Right cardiac atrium (tissue), 5 donors: ENCODE data around the gene AQP2. TPM values are rescaled to one million over a fixed set of nuclear protein-coding genes. Genes with fewer than 3 reads are reported as not detected.

Source experiments
- ATAC-seq, 2 donors: fragments of 200-7000 bp; cut with Tn5 transposase; one replicate each; pipeline versions ENCODE4 v1.8.0 to v1.9.1; 2020; ENCODE audit warnings: moderate library complexity in 2 of 2, mild to moderate bottlenecking in 1 of 2
- DNase-seq, 3 donors: peaks; one replicate each; pipeline ENCODE4 v3.0.0-alpha.2; 2020
- H3K27ac ChIP-seq: one replicate; pipeline ENCODE4 v1.5.1; 2013; ENCODE audit warnings: mild to moderate bottlenecking, low read length, control low read depth, moderate library complexity
- H3K27me3 ChIP-seq: one replicate; pipeline ENCODE4 v1.6.1; 2013; ENCODE audit not compliant: control insufficient read depth, insufficient read depth
- H3K4me1 ChIP-seq: one replicate; pipeline ENCODE4 v1.6.1; 2013; ENCODE audit warnings: low read length; ENCODE audit not compliant: control insufficient read depth, insufficient read depth
- H3K4me3 ChIP-seq: one replicate; pipeline ENCODE4 v1.5.1; 2013; ENCODE audit warnings: low read length, control low read depth
- H3K9me3 ChIP-seq: one replicate; pipeline ENCODE4 v1.6.1; 2013; ENCODE audit warnings: low read length; ENCODE audit not compliant: control insufficient read depth
- WGBS: extraction: QIAGEN DNeasy Blood & Tissue Kit; methylation state at CpG from one replicate; pipeline ENCODE4 v1.1.7; 2013; 5-methylcytosine and 5-hydroxymethylcytosine counted together
- intact Hi-C, 4 donors: fragments of 100-400 bp; cut with DNase I; formaldehyde crosslinking; loops; one replicate each; pipeline versions ENCODE4 v1.11.0 to v1.14.0; 2022 to 2023
- polyA plus RNA-seq: library from polyadenylated mRNA; stranded (reverse); fragments of 200-250 nt; gene quantifications from one replicate; pipeline ENCODE4 v1.2.3, GENCODE V29; 2013
- total RNA-seq, 4 donors: library from RNA; stranded (reverse); fragmentation: NEBNext Ultra II Directional; extraction: Animal tissue kit (Norgen Biotek cat#: 25700); gene quantifications; one replicate each; pipeline ENCODE4 v1.2.1, GENCODE V29; 2021
- donor health status: healthy with polysubstance abuse.
- donor health status: DM: no; HTN: yes; CAD: no.
- donor health status: DM: no; HTN: no; CAD: no.
- donor health status: DM: no; HTN: yes; CAD: no; lungs with severe emphysema.
- donor health status: DM: yes; HTN: yes; CAD: no.

The AQP2 gene
- total and polyA plus RNA-seq, 5 donors, result 0.17 to 1.1 (median 0.60) TPM

DNA sequence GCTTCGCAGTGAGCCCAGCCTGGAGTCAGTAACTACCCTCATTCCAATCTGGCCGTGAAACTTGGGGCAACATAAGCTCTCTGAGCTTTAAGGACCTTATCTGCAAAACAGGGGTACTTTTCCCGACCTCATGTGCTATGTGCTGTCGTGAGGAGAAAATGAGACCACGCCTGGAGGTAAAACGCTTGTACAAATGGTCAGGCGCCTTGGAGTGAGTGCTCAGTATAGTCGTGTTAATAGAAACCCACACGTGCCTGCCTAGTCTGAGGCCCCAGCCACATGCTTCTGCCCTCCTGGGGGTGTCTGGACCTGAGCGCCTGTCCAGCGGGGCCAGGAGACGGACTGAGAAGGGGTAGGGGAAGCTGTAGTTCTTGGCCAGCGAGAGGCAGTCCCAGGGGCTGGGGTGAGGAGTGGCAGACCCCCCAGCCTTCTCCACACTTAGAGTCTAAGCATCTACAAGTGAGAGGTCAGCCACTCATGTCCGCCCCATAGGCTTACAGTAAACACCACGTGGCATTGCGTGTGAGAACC lies 16.0 kb downstream of the AQP2 start:
- intact Hi-C loops, result loop anchor here in 3 of 4 donors (5.0 to 10.0 kb wide), 6 partner anchors 91 to 208 kb away; partner anchors contain the start of gene ASIC1 (in 1 of the 3)
- Histone ChIP-seq H3K9me3 (no peaks in the 10 kb centered on the region), H3K27me3 (no peaks in the 10 kb centered on the region), H3K4me1 (no peaks in the 10 kb centered on the region), H3K27ac (no peak overlapping the region), H3K4me3 (no peak overlapping the region)
- WGBS, result 32% methylated on average over 16 of the region's 16 CpGs
- DNase-seq (no peak), ATAC-seq (peak in 1 of 2 donors; percentile 1)

DNA sequence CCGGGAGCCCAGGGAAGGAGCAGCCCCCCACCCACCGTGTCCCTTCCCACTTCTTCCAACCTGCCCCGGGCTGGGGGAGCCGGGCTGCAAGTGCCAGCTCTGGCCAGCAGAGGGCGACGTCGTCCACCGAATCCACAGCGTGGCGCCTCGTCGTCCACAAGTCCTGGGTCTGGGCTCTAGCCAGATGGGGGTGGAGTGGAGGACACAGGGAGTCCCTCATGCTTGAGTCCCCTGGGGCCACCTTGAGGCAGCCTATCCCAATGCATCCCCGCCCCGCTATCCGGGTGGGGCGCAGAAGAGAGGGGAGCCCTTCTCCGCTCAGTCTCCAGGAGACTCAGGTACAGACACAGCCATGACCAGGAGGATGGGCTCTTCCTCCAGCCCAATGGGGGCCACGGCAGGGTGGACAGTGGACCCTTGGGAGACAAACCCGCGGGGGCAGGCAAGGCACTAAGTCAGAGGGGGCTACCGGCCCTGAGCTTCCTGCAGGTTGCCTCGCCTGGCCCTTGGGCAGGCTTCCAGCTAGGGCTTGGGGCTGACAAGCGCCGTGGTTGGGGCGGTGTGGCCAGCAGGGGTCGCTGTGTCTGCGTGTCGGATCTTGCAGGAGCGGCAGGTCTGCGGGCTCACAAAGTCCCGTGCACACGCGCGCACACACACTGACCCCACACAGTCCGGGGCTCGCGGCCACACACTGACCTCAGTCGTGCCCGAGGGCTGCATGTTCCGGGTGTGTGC lies 16.7 kb downstream of the AQP2 start:
- peak; percentile 94 to 97 (median 96) for DNase-seq
- WGBS, result 2% methylated on average over 40 of the region's 40 CpGs

GRCh38 chr12:49967777-49968250 lies 17.3 kb downstream of the AQP2 start:
- Histone ChIP-seq H3K4me1 (no peaks in the 10 kb centered on the region), H3K9me3 (no peaks in the 10 kb centered on the region), H3K27me3 (no peaks in the 10 kb centered on the region), H3K27ac (no peak overlapping the region), H3K4me3 (no peak overlapping the region)
- 35% methylated on average over 15 of the region's 15 CpGs for WGBS
- ATAC-seq (no peak), DNase-seq (no peak)
- intact Hi-C loops, result loop anchor here in 3 of 4 donors (2.0 to 10.0 kb wide), 7 partner anchors 89 to 207 kb away; partner anchors contain the start of gene ASIC1 (in 2 of the 3)

More for the DNA sequence above, 16.7 kb downstream of the AQP2 start:
- Histone ChIP-seq H3K4me1 (no peaks in the 10 kb centered on the region), H3K4me3 (peak overlapping the region; percentile 4), H3K27me3 (no peaks in the 10 kb centered on the region), H3K27ac (no peak overlapping the region), H3K9me3 (no peaks in the 10 kb centered on the region)
- intact Hi-C loops, result loop anchor here in 3 of 4 donors (5.0 to 10.0 kb wide), 6 partner anchors 90 to 208 kb away; partner anchors contain the start of gene ASIC1 (in 1 of the 3)
- ATAC-seq, result peak; percentile 79 to 81

- ATAC-seq, result no peak
- DNase-seq, result no peak
- no peaks in the 10 kb centered on the region for H3K27me3 ChIP-seq
Measured at GRCh38 chr12:49968471-49968870, 17.9 kb downstream of the AQP2 start.

DNA sequence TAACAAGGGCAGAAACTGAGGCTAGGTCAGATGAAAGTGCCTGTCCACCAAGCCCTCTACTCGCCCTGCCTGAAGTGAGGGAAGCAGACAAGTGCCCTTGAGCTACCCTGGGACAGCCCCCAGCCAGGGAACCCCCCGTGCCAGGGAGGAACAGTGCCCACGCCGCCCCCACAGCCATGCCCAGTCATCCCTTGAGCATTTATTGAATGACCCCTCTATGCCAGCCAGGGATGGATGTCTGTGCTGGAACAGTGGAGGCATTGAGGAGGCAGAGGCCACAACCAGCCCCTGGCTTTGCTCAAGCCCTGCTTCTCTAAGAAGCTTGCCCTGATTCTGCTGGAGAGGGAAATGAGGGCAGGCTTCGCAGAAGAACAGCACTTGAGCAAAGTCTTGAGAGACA lies 18.5 kb downstream of the AQP2 start:
- Histone ChIP-seq H3K27ac (no peak overlapping the region), H3K4me3 (no peak overlapping the region), H3K9me3 (no peaks in the 10 kb centered on the region), H3K27me3 (no peaks in the 10 kb centered on the region), H3K4me1 (no peaks in the 10 kb centered on the region)
- no peak for ATAC-seq
- no peak for DNase-seq
- intact Hi-C loops, result loop anchor here in 3 of 4 donors (2.0 to 10.0 kb wide), 7 partner anchors 88 to 206 kb away; partner anchors contain the start of gene ASIC1 (in 2 of the 3)
- WGBS, result 78% methylated on average over 5 of the region's 5 CpGs

More at GRCh38 chr12:49968471-49968870, 17.9 kb downstream of the AQP2 start:
- Histone ChIP-seq H3K9me3 (no peaks in the 10 kb centered on the region), H3K4me1 (no peaks in the 10 kb centered on the region), H3K27ac (no peak overlapping the region), H3K4me3 (no peak overlapping the region)
- intact Hi-C loops, result loop anchor here in 3 of 4 donors (2.0 to 10.0 kb wide), 7 partner anchors 88 to 206 kb away; partner anchors contain the start of gene ASIC1 (in 2 of the 3)
- 81% methylated on average over 6 of the region's 6 CpGs for WGBS

DNA sequence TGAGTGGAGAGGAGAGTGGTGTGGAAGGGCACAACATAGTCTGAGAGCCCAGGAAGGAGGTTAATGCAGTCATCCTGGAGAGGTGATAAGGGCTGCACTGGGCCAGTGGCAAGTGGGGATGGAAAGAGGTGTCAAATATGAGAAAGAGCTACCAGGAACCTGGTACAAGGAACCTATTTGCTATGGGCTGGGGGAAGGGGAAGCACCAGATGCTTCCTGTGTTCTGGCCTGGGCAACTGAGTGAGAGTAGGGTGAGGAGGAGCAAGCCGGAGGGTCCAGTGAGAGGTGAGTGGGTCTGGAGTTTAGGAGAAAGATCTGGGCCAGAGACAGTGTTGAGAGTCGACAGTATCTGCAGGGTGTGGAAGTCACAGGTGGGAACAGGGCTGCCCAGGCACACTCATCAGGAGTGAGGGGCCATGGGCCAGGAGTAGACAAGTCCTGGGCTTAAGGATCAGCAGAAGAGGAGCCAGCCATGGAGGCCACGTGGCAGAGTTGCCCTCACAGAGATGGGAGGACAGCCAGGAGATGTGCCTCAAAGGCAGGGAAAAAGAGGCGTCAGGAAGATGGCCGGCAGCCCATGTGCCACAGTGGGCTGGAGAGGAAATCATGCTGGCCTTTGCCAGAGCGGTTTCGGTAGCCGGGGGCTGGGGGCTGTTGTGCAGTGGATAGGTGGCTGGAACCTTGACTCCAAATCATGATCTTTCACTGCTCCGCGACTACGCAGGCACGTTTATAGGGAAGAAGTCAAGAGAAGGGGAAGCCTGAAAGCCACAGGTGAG lies 19.3 kb downstream of the AQP2 start:
- Histone ChIP-seq H3K27ac (no peak overlapping the region), H3K4me1 (no peaks in the 10 kb centered on the region), H3K27me3 (no peaks in the 10 kb centered on the region), H3K4me3 (no peak overlapping the region), H3K9me3 (no peaks in the 10 kb centered on the region)
- no peak for ATAC-seq
- intact Hi-C loops, result loop anchor here (2.0 to 10.0 kb wide), 8 partner anchors 82 to 205 kb away; partner anchors contain the start of gene ASIC1 (in 2 of the 4)
- 75% methylated on average over 12 of the region's 12 CpGs for WGBS
- DNase-seq, result no peak

- ATAC-seq, result no peak
- intact Hi-C loops, result loop anchor here in 2 of 4 donors (5.0 kb wide), 1 partner anchor 82 kb away; no protein-coding TSS in a partner anchor
- H3K9me3 ChIP-seq, result no peaks in the 10 kb centered on the region
- H3K27ac ChIP-seq, result no peak overlapping the region
- H3K4me1 ChIP-seq, result no peaks in the 10 kb centered on the region
- DNase-seq, result no peak
- 66% methylated on average over 10 of the region's 10 CpGs for WGBS
- no peaks in the 10 kb centered on the region for H3K27me3 ChIP-seq
- H3K4me3 ChIP-seq, result no peak overlapping the region
Measured at GRCh38 chr12:49970658-49971057, 20.1 kb downstream of the AQP2 start.

DNA sequence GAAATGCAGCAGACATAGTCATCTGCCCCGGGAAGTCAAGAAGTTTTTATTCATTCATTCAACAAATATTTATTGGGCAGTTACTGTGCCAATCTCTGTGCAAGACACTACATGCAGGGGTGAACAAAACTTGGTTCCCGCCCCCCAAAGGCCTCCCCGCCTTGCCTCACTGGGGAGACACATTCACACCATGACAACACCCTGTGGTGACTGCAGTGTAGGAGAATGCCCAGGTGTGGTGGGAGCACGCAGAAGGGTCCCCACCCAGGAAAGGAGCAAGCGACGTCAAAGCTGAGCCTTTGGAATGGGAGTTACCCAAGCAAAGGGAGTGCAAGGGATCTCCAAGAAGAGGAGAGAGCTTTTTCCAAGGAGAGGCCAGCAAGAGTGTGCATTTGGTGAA lies 20.6 kb downstream of the AQP2 start:
- Histone ChIP-seq H3K9me3 (no peaks in the 10 kb centered on the region), H3K27me3 (no peaks in the 10 kb centered on the region), H3K4me1 (no peaks in the 10 kb centered on the region), H3K4me3 (no peak overlapping the region), H3K27ac (no peak overlapping the region)
- DNase-seq, result no peak
- WGBS, result 84% methylated on average over 6 of the region's 6 CpGs
- intact Hi-C loops, result loop anchor here in 2 of 4 donors (5.0 kb wide), 1 partner anchor 81 kb away; no protein-coding TSS in a partner anchor
- ATAC-seq, result no peak

GRCh38 chr12:49972129-49972528 lies 21.6 kb downstream of the AQP2 start:
- no peak overlapping the region for H3K27ac ChIP-seq
- 64% methylated on average over 9 of the region's 9 CpGs for WGBS
- H3K4me1 ChIP-seq, result no peaks in the 10 kb centered on the region
- intact Hi-C loops, result loop anchor here in 2 of 4 donors (5.0 kb wide), 1 partner anchor 80 kb away; no protein-coding TSS in a partner anchor
- no peaks in the 10 kb centered on the region for H3K27me3 ChIP-seq
- no peak overlapping the region for H3K4me3 ChIP-seq
- DNase-seq (peak in 1 of 3 donors; percentile 55), ATAC-seq (no peak)
- no peaks in the 10 kb centered on the region for H3K9me3 ChIP-seq

GRCh38 chr12:49972641-49973360 lies 22.3 kb downstream of the AQP2 start, which contains the start of gene AQP6:
AQP6 (plus strand) TSS chr12:49972947; CDS start chr12:49973174, 227 bp downstream.
- no peak within 1 kb of the TSS for H3K4me3 ChIP-seq
- 81% methylated on average over 18 of the region's 18 CpGs for WGBS
- no peak within 1 kb of the TSS for H3K27ac ChIP-seq
- H3K9me3 ChIP-seq, result no peaks in the 10 kb centered on the region
- H3K27me3 ChIP-seq, result no peaks in the 10 kb centered on the region
- no peaks in the 10 kb centered on the region for H3K4me1 ChIP-seq
- intact Hi-C loops, result loop anchor here in 2 of 4 donors (5.0 kb wide), 1 partner anchor 80 kb away; no protein-coding TSS in a partner anchor
- peak in 1 of 2 donors; percentile 4 for ATAC-seq
- DNase-seq, result peak in 1 of 3 donors; percentile 54
